Tibial nerve (tissue), 4 donors: ENCODE data around the gene SMYD1.

Experiments used
- EP300 ChIP-seq, 2 donors: sonication (generic); formaldehyde crosslinking; IDR thresholded peaks; one replicate each; pipeline ENCODE4 v1.6.1; 2017; ENCODE audit warnings: antibody characterized with exemption in 2 of 2, mild to moderate bottlenecking in 1 of 2
- POLR2A ChIP-seq, 2 donors: fragments of 450-650 bp; IDR thresholded peaks; one replicate each; pipeline ENCODE4 v1.6.1; 2017; ENCODE audit warnings: antibody characterized with exemption in 2 of 2, mild to moderate bottlenecking in 2 of 2, moderate library complexity in 2 of 2
- TF ChIP-seq, protein P1 (sequence below), 5 experiments: fragments of 200-600 bp in 3 of 5; fragments of 450-650 bp in 2 of 5; sonication (generic) in 3 of 5; IDR thresholded peaks; one replicate each; pipeline ENCODE4 v1.5.1; 2016 to 2019; ENCODE audit warnings: antibody characterized with exemption in 5 of 5, mild to moderate bottlenecking in 3 of 5, moderate library complexity in 2 of 5

GRCh38 chr2:88069117-88069516 is 1.5 kb downstream of the SMYD1 start:
- TF ChIP-seq, protein P1, sequence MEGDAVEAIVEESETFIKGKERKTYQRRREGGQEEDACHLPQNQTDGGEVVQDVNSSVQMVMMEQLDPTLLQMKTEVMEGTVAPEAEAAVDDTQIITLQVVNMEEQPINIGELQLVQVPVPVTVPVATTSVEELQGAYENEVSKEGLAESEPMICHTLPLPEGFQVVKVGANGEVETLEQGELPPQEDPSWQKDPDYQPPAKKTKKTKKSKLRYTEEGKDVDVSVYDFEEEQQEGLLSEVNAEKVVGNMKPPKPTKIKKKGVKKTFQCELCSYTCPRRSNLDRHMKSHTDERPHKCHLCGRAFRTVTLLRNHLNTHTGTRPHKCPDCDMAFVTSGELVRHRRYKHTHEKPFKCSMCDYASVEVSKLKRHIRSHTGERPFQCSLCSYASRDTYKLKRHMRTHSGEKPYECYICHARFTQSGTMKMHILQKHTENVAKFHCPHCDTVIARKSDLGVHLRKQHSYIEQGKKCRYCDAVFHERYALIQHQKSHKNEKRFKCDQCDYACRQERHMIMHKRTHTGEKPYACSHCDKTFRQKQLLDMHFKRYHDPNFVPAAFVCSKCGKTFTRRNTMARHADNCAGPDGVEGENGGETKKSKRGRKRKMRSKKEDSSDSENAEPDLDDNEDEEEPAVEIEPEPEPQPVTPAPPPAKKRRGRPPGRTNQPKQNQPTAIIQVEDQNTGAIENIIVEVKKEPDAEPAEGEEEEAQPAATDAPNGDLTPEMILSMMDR (IDR thresholded peaks at IDR 0.05): no peak
- no peak for TF ChIP-seq POLR2A (IDR thresholded peaks at IDR 0.05)
- no peak for TF ChIP-seq EP300 (IDR thresholded peaks at IDR 0.05)
